ENCODE data around the gene KIF19.

Gene KIF19

DNA sequence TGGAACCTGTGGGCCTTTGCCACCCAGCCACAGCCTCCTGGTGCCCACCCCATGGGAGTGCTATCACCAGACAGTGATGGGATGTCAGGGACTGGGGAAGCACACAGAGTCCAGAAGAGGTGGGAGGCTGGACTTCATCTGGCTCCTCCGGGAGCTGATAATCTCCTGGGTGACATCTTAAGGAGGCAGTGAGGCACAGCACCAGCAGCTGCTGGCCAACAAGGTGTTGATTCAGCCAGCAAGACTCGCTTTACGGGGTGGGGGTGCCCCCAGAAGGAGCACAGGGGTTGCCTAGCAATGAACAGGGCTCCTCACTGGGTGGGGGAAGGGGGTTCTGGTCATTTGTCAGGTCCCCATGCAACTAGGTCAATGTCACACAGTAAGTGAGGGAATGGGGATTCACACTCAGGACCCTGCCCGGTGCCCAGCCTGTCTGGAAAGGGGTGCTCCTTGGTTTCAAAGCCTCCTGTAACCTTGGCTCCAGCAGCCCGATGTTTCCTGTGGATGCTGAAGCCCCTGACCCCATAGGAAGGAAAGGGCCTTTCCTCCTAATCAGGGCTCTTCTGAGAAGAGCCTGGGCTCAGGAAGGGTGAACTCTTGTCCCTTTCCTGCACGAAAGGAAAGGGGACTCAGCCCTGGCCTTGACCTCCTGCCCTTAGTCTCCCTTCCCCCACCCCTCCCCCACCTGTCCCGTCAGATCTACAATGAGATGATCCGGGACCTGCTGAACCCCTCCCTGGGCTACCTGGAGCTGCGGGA lies 17.7 kb downstream of the KIF19 start:
- DNase-seq = no peak

DNA sequence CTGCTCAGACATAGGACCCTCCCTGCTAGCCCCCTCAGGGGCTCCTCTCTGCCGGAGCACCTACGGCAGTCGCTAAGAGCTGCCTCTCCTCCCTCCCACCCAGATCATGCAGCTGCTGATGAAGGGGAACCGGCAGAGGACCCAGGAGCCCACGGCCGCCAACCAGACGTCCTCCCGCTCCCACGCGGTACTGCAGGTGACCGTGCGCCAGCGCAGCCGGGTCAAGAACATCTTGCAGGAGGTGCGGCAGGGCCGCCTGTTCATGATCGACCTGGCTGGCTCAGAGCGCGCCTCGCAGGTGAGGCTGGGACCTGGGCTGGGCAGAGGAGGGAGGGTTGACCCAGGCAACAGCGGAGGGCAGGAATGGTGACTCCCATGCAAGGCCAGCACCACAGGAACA lies 18.6 kb downstream of the KIF19 start:
- DNase-seq = no peak

GRCh38 chr17:74345433-74346241 lies 19.6 kb downstream of the KIF19 start:
- DNase-seq = no peak

DNA sequence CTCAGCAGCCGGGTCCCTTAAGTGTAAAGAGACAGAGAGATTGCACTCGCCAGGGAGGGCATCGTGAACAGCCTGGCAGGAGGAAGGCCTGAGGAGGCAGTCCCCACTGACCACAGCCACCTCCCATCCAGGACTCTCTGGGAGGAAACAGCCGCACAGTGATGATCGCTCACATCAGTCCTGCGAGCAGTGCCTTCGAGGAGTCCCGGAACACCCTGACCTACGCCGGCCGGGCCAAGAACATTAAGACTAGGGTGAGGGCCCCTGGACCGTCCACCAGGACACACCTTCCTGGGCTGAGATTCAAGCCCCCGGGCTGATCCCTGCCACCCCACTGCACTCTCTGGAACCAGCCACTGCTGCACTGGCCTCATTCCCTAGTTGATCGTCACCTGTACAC lies 21.6 kb downstream of the KIF19 start:
- no peak for DNase-seq

DNA sequence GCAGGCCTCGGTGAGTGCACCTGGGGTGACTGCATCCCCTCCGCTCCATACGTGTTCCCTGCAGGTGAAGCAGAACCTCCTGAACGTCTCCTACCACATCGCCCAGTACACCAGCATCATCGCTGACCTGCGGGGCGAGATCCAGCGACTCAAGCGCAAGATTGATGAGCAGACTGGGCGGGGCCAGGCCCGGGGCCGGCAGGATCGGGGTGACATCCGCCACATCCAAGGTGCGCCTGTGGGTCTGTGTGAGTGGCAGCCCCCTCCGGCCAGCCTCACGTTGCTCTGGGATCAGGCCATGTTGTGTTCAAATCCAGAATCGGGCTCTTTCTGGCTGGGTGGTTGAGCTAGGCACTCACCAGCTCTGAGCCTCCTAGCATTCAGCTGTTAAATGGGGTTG lies 23.1 kb downstream of the KIF19 start:
- DNase-seq = no peak

DNA sequence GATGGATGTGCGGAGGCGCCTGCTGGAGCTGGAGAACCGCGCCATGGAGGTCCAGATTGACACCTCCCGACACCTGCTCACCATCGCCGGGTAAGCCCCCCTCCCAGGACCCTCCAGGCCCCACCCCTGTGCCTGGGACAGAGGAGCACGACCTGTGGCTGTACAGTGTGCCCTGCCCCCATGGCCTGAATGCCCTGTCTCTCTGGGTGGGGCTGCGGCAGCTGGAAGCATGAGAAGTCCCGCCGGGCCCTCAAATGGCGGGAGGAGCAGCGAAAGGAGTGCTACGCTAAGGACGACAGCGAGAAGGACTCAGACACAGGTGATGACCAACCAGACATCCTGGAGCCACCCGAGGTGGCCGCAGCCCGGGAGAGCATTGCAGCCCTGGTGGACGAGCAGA lies 24.5 kb downstream of the KIF19 start:
- no peak for DNase-seq

- DNase-seq = no peak
Observed at GRCh38 chr17:74351552-74352210, 25.7 kb downstream of the KIF19 start.

DNA sequence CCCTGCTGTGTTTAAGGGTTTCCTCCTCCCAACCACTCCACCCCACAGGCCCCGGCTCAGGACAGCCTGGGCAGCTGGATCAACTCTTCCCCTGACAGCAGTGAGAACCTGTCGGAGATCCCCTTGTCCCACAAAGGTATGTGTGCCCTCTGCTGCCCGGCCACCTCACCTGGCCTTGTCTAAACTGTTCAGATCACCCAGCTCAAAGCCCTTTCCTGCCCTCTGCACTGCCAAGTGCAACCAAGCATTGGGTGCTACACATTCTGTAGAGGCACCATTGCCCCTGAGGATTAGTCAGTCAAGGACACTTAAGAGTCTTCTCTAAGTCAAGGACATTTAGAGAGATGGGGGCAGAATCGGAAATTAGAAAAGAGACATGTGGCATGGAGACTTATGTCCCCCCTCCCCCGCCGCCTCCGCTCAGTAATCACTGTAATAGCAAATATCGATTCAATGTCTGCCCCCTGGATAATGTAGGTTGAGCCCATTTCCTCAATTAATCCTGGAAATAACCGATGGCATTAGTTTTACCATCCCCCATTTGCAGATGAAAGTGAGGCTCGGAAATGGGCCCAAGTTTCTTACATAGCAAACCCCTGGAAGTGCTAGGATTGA lies 27.5 kb downstream of the KIF19 start:
- DNase-seq = no peak

- no peak for DNase-seq
Observed at GRCh38 chr17:74354123-74354522, 28.1 kb downstream of the KIF19 start.

DNA sequence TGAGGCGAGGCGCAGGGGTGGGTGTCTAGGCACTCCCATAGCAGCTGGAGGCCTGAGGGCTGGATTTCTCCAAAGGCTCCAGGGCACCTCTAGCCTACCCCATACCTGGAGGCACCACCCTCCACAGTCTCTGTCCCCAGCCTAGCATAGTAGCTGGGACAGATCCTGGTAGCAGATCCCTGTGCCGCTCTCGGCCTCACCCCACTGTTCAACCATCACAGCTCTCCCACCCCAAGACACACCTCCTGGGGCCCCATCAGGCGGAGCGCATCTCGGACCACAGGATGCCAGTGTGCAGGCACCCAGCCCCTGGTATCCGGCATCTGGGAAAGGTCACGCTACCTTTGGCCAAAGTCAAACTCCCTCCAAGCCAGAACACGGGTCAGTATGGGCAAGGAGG lies 28.5 kb downstream of the KIF19 start:
- no peak for DNase-seq

GRCh38 chr17:74355065-74355464 lies 29.0 kb downstream of the KIF19 start:
- no peak for DNase-seq

- no peak for DNase-seq
Observed at GRCh38 chr17:74356646-74357465, 30.8 kb downstream of the KIF19 start.

- DNase-seq = no peak
Observed at GRCh38 chr17:74357466-74357809, 31.4 kb downstream of the KIF19 start.

- no peak for DNase-seq
Observed at GRCh38 chr17:74358697-74359096, 32.7 kb downstream of the KIF19 start.

DNA sequence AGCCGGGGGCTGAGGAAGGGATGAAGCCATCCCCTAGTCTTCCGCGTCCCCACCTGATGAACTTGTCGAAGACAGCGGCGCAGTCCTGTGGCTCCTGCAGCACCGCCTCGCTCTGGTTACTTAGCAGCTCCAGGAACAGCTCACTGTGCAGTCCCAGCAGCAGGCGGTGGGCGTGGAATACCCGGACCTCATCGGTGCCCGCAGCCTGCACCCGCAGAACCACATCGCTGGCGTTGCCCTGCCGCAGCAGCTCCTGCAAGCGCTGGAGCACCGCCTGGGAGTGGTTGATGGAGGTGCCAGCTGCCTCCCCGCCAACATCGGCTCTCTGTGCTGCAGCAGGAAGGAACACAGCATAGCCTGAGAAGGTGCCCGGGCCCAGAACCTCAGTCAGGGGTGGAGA lies 33.9 kb downstream of the KIF19 start:
- no peak for DNase-seq

GRCh38 chr17:74360899-74361229 lies 34.8 kb downstream of the KIF19 start:
- no peak for DNase-seq

GRCh38 chr17:74361230-74362068 lies 35.4 kb downstream of the KIF19 start, which contains the start of gene BTBD17:
TSS of gene BTBD17 (minus strand) at chr17:74361868. CDS start at chr17:74361819, 49 bp downstream.
- DNase-seq = no peak

- no peak for DNase-seq
Observed at GRCh38 chr17:74362069-74362405, 36.0 kb downstream of the KIF19 start.

DNA sequence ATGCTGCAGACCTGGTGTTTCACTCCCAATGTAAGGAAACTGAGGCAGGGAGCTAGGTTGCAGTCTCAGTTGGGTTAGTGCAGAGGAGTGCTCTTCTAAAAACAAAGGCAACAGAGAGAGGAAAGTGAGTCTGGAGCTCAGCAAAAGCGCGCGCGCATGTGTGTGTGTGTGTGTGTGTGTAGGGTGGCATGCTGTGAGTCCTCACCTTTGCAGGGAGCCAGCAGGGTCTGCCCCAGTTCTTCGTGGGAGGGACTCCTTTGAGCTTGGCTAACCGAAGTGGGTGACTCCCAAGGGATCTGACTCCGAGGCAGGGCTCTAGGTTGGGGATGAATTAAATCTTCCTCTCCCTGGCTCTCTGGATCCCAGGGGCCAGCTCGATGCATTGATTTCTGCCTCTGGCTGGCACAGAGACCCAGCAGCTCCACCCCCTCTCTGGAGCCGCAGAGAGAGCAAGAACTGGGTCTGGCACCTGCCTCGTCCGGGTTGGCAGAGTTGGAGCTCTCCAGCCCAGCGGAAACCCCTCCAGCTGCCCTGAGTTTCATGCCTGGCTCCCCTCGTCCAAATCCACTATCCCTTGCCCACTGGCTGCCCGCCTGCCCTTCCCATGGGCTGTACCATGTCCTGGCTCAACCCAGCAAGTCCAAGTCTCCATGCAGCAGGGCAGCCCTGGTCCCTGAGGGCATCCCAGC lies 36.9 kb downstream of the KIF19 start:
- DNase-seq = peak; percentile 36

GRCh38 chr17:74367206-74367605 lies 41.2 kb downstream of the KIF19 start, which contains the start of gene GPR142:
TSS of gene GPR142 (plus strand) at chr17:74367506. CDS start at chr17:74369541, 2,035 bp downstream.
- DNase-seq = no peak
